SH-SY5Y (cell line): Measurements from ENCODE around the gene TMPRSS6.

Experiments
- GATA2 ChIP-seq: IDR thresholded peaks from 2 replicates; pipeline ENCODE4 v1.6.1; 2011; ENCODE audit warnings: mild to moderate bottlenecking, low read depth, low read length
- GATA3 ChIP-seq: IDR thresholded peaks from 2 replicates; pipeline ENCODE4 v1.6.1; 2011; ENCODE audit warnings: low read depth, mild to moderate bottlenecking, low read length, moderate library complexity

DNA sequence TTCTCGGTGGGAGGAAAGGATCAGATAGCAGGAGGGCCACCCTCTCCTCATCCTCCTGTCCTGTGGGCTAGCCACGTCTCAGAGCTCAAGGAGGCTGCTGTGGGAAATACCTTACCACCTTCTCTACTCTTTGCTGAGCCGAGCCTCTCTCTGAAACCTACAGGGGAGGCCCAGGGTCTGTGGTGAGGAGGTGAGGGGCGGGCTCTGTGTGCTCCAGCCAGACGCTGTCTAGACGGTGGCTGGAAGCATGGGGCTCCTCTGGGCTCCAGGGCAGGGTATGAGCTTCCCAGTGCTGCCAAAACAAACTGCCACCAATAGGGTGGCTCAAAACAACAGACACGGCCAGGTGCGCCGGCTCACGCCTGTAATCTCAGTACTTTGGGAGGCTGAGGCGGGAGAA, 5.5 kb upstream of the TMPRSS6 start:
- TF ChIP-seq GATA2 (no peak), GATA3 (no peak)
